Activated T-helper 2 cell treated with anti-CD3 and anti-CD28 coated beads, Interferon-gamma antibody, Interleukin-2, Interleukin-4, amounts not matched to agents 10 μg/mL and 5 μg/mL and 100 μg/mL, durations not matched to agents 14 hours and 24 hours and 36 hours (primary cell): Measurements from ENCODE around the gene SORCS2. TPM values are rescaled to one million over a fixed set of nuclear protein-coding genes. Genes with fewer than 3 reads are reported as not detected.

Source experiments
- DNase-seq: peaks from one replicate; pipeline ENCODE4 v3.0.0; 2021; ENCODE audit warnings: low spot score
- H3K27ac Mint-ChIP-seq: one replicate; pipeline ENCODE4 v1.8.0; 2021; ENCODE audit warnings: mixed read lengths
- H3K27me3 Mint-ChIP-seq: one replicate; pipeline ENCODE4 v1.8.0; 2021; ENCODE audit warnings: low read depth, mixed read lengths
- H3K36me3 Mint-ChIP-seq: one replicate; pipeline ENCODE4 v1.8.0; 2021; ENCODE audit warnings: low read depth, mixed read lengths
- H3K4me1 Mint-ChIP-seq: one replicate; pipeline ENCODE4 v1.8.0; 2021; ENCODE audit warnings: low read depth, mixed read lengths
- H3K4me3 Mint-ChIP-seq: one replicate; pipeline ENCODE4 v1.8.0; 2021; ENCODE audit warnings: low read depth, mild to moderate bottlenecking, moderate library complexity, mixed read lengths
- H3K9me3 Mint-ChIP-seq: one replicate; pipeline ENCODE4 v1.8.0; 2021; ENCODE audit warnings: mixed read lengths
- intact Hi-C: fragments of 100-400 bp; cut with micrococcal nuclease; formaldehyde crosslinking; loops from one replicate; pipeline ENCODE4 v1.15.1; 2023
- total RNA-seq: library from RNA; stranded (reverse); gene quantifications from 2 replicates; pipeline ENCODE4 v1.2.3, GENCODE V29; 2022

SORCS2 gene
- total RNA-seq, 1 donor from 2014 or later: 0.02 TPM

GRCh38 chr4:7779432-7779768 is 587.1 kb downstream of the SORCS2 start:
- Mint-ChIP-seq H3K36me3 (peaks cover 35% of the 10 kb centered on the region), H3K4me1 (peaks cover 34% of the 10 kb centered on the region), H3K27me3 (no peaks in the 10 kb centered on the region), H3K4me3 (no peak overlapping the region), H3K27ac (peak overlapping the region; percentile 24), H3K9me3 (no peaks in the 10 kb centered on the region)
- no peak for DNase-seq
- intact Hi-C loops: no loop called here

DNA sequence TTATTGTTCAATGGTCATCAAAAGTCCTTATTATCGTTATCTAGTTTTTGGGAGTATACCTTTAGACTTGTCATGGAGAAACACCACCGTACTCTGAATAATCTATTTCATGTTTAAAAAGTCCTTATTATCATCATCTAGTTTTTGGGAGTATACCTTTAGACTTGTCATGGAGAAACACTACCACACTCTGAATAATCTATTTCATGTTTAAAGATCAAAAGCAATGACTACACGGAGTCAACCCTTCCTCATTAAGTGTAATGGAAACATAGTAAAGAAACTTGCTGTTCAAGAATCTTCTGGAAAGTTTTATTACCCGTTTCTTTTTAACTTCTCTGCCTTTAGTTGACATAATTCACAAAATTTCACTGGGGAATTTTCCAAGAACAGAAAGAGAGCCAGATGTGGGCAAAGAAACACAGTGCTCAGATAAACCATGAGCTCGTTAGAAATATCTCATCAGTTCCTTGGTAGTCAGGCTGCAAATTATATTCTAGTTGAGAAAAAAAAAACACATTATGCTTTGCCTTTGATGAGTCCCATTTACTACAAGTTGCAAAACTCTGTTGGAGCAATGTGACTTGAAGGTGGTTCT is 588.5 kb downstream of the SORCS2 start:
- intact Hi-C loops: no loop called here
- H3K36me3 Mint-ChIP-seq: peaks cover 45% of the 10 kb centered on the region
- H3K27me3 Mint-ChIP-seq: no peaks in the 10 kb centered on the region
- H3K4me3 Mint-ChIP-seq: no peak overlapping the region
- H3K4me1 Mint-ChIP-seq: peaks cover 39% of the 10 kb centered on the region
- peak overlapping the region; percentile 79 for H3K27ac Mint-ChIP-seq
- H3K9me3 Mint-ChIP-seq: no peaks in the 10 kb centered on the region
- no peak for DNase-seq

DNA sequence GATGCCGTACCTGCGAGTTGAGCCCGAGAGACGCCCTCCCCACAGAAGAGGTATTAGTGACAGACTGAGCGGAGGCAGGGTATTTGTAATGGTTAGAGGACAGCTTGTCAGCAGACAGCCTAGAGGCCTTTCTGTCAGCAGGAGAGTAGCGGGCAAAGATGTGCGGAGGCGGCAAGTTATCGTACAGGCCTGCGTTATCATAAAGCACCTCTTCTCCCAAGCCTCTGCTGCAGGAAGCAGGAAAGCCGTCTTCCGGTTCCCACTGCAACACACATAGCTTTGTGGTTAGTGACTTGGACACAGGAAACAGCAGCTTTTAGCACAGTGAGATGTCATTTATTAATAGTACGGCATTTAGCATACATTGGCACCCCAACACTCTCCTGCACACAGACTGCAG is 589.0 kb downstream of the SORCS2 start:
- Mint-ChIP-seq H3K27ac (peak overlapping the region; percentile 79), H3K36me3 (peaks cover 50% of the 10 kb centered on the region), H3K4me1 (peaks cover 44% of the 10 kb centered on the region), H3K4me3 (no peak overlapping the region), H3K27me3 (no peaks in the 10 kb centered on the region), H3K9me3 (no peaks in the 10 kb centered on the region)
- intact Hi-C loops: no loop called here
- no peak for DNase-seq

GRCh38 chr4:7781993-7782392 is 589.7 kb downstream of the SORCS2 start:
- Mint-ChIP-seq H3K9me3 (no peaks in the 10 kb centered on the region), H3K27ac (peak overlapping the region; percentile 26)
- intact Hi-C loops: no loop called here

DNA sequence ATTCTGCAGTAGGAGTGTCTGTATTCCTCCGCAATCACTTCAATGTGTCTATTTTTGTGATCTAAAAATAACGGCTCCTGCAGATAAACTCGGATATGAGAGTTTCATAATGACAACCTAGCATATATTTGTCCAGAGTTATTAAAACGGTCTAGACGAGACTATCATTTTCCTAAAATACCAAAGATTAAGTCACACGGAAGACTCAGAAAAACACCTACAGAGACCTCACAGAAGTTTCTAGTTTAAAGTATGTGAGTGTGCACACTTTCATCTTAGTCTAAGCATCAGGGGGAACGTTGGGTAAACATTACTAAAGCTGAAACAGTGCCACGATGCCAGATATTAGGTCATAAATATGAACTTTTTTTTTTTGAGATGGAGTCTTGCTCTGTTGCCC is 590.4 kb downstream of the SORCS2 start:
- Mint-ChIP-seq H3K9me3 (no peaks in the 10 kb centered on the region), H3K4me3 (no peak overlapping the region), H3K36me3 (peaks cover 44% of the 10 kb centered on the region), H3K4me1 (peaks cover 42% of the 10 kb centered on the region), H3K27me3 (no peaks in the 10 kb centered on the region), H3K27ac (no peak overlapping the region)
- DNase-seq: no peak
- intact Hi-C loops: no loop called here

More at GRCh38 chr4:7781993-7782392, 589.7 kb downstream of the SORCS2 start:
- Mint-ChIP-seq H3K4me3 (no peak overlapping the region), H3K4me1 (peaks cover 43% of the 10 kb centered on the region), H3K36me3 (peaks cover 48% of the 10 kb centered on the region), H3K27me3 (no peaks in the 10 kb centered on the region)
- no peak for DNase-seq

GRCh38 chr4:7783541-7783940 is 591.2 kb downstream of the SORCS2 start:
- H3K36me3 Mint-ChIP-seq: peaks cover 40% of the 10 kb centered on the region
- H3K4me1 Mint-ChIP-seq: peaks cover 42% of the 10 kb centered on the region
- H3K9me3 Mint-ChIP-seq: no peaks in the 10 kb centered on the region
- peak overlapping the region; percentile 19 for H3K27ac Mint-ChIP-seq
- no peak for DNase-seq
- H3K4me3 Mint-ChIP-seq: no peak overlapping the region
- no peaks in the 10 kb centered on the region for H3K27me3 Mint-ChIP-seq
- intact Hi-C loops: no loop called here

GRCh38 chr4:7784131-7784870 is 592.0 kb downstream of the SORCS2 start:
- Mint-ChIP-seq H3K27ac (no peak overlapping the region), H3K4me1 (peaks cover 37% of the 10 kb centered on the region), H3K4me3 (no peak overlapping the region), H3K9me3 (no peaks in the 10 kb centered on the region), H3K36me3 (peaks cover 34% of the 10 kb centered on the region), H3K27me3 (no peaks in the 10 kb centered on the region)
- intact Hi-C loops: no loop called here
- no peak for DNase-seq

DNA sequence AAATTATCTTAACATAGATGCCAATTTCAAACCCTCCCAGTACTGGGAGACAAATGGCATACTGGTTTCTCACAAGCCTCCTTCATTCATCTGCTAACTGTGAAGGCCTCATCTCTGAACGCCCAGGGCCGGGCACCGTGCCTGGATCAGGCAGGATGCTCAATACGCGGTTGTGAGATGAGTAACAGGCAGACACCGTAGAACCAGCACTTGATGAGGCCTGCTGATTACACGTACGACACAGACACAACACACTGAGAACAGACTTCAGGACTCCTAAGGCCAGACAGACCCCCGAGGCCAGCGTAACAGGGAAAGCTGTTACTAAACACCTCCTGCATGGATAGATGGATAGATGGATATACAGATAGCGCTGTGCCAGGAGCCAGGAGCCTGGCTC is 592.7 kb downstream of the SORCS2 start:
- no peak for DNase-seq
- H3K27me3 Mint-ChIP-seq: no peaks in the 10 kb centered on the region
- H3K36me3 Mint-ChIP-seq: peaks cover 31% of the 10 kb centered on the region
- peaks cover 30% of the 10 kb centered on the region for H3K4me1 Mint-ChIP-seq
- no peaks in the 10 kb centered on the region for H3K9me3 Mint-ChIP-seq
- intact Hi-C loops: no loop called here
- H3K27ac Mint-ChIP-seq: peak overlapping the region; percentile 6
- H3K4me3 Mint-ChIP-seq: no peak overlapping the region

DNA sequence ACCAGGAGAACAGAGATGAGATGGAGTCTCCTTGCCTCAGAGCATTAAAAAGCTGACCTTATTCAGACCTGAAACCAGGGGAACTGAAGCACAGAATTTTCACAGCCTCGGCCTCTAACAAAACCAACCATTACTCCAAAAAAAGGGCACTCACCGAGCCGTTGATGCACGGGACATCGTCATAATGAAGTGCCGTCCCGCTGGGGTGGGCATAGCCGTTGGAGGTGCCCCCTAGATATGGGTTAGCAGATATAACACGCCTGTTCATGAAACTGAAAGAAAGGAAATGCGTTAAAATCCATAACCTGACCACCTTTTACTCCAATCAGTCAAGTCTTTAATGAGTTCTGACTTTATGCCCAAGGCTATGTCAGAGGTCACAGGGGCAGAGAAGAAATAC is 593.7 kb downstream of the SORCS2 start:
- intact Hi-C loops: no loop called here
- peaks cover 26% of the 10 kb centered on the region for H3K36me3 Mint-ChIP-seq
- peaks cover 24% of the 10 kb centered on the region for H3K4me1 Mint-ChIP-seq
- no peaks in the 10 kb centered on the region for H3K9me3 Mint-ChIP-seq
- DNase-seq: no peak
- H3K27me3 Mint-ChIP-seq: no peaks in the 10 kb centered on the region
- no peak overlapping the region for H3K27ac Mint-ChIP-seq
- no peak overlapping the region for H3K4me3 Mint-ChIP-seq

DNA sequence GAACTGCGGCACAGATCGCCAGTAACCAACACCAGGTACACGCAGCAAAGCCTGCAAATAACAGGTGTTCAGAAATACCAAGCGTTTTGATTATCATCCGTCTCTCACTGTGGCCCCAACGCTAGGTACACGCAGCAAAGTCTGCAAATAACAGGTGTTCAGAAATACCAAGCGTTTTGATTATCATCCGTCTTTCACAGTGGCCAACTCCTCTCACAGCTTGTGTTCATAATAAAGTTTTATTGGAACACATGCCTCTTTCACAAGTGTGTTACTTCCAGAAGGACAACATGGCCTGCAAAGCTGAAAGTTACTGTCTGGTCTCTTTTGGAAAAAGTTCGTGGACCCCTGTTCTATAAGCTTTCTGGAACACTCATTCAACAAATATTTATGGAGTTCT is 594.2 kb downstream of the SORCS2 start:
- Mint-ChIP-seq H3K27ac (no peak overlapping the region), H3K36me3 (peaks cover 21% of the 10 kb centered on the region), H3K27me3 (no peaks in the 10 kb centered on the region), H3K9me3 (no peaks in the 10 kb centered on the region), H3K4me1 (peaks cover 21% of the 10 kb centered on the region), H3K4me3 (no peak overlapping the region)
- no peak for DNase-seq
- intact Hi-C loops: no loop called here

DNA sequence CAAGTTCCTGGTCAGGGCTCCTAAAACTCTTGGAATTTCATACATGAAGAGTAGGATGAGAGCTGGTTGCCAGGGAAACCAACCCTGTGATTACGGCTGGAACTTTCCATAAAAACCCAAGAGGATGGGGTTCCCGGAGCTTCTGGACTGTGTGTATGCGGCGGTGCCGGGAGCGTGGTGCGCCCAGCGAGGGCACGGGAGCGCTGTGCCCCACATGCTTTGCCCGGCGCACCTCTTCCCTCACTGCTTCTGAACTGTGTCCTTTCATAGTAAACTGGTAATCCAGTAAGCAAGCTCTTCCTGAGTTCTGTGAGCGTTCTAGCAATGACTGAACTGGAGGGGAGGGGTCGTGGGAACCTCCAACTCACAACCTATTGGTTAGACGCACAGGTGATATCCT is 594.7 kb downstream of the SORCS2 start:
- Mint-ChIP-seq H3K9me3 (no peaks in the 10 kb centered on the region), H3K27ac (no peak overlapping the region)
- intact Hi-C loops: no loop called here

GRCh38 chr4:7787681-7788141 is 595.4 kb downstream of the SORCS2 start:
- Mint-ChIP-seq H3K27me3 (no peaks in the 10 kb centered on the region), H3K27ac (no peak overlapping the region), H3K9me3 (no peaks in the 10 kb centered on the region), H3K4me1 (peaks cover 14% of the 10 kb centered on the region), H3K36me3 (peaks cover 29% of the 10 kb centered on the region), H3K4me3 (no peak overlapping the region)
- intact Hi-C loops: no loop called here
- DNase-seq: no peak

More for the DNA sequence above, 594.7 kb downstream of the SORCS2 start:
- Mint-ChIP-seq H3K4me3 (no peak overlapping the region), H3K4me1 (peaks cover 16% of the 10 kb centered on the region), H3K27me3 (no peaks in the 10 kb centered on the region), H3K36me3 (peaks cover 23% of the 10 kb centered on the region)
- DNase-seq: no peak

DNA sequence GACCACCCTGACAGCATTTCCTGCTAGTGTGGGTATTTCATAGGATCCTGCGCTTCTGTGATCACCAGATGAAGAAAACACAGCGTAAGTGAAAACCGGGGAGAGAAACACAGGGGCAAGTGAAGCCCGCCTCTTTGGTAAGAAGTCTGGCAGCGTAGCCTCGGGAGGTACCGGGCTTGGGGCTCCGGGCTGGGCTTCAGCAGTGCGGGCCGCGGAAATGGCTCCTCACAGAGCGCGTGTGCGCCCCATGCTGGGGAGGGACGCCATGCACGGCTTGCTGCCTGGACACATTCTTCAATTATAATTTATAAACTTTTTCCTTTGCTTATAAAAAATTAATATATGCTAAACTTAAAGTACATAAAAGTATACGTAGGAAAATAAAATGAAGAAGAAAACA is 595.9 kb downstream of the SORCS2 start:
- peaks cover 12% of the 10 kb centered on the region for H3K4me1 Mint-ChIP-seq
- H3K4me3 Mint-ChIP-seq: no peak overlapping the region
- H3K36me3 Mint-ChIP-seq: peaks cover 29% of the 10 kb centered on the region
- no peak overlapping the region for H3K27ac Mint-ChIP-seq
- intact Hi-C loops: no loop called here
- no peaks in the 10 kb centered on the region for H3K27me3 Mint-ChIP-seq
- DNase-seq: no peak
- H3K9me3 Mint-ChIP-seq: no peaks in the 10 kb centered on the region
